ENCODE results near the gene CTDSPL2. TPM values are rescaled to one million over a fixed set of nuclear protein-coding genes. Genes with fewer than 3 reads are reported as not detected.
"Not testable (repeated sequence)": the region's sequence is repeated elsewhere in the genome, so short reads cannot be mapped to it uniquely, and the experiment has no call there.

The CTDSPL2 gene
- total RNA-seq, 1 donor from 2014 or later, result 2.6 TPM

GRCh38 chr15:44541282-44541958 is 114.0 kb downstream of the CTDSPL2 start:
- no peak for DNase-seq (ENCODE audit: low spot score in 2 of 2)
- Histone ChIP-seq H3K27me3 (no peaks in the 10 kb centered on the region), H3K9me3 (no peaks in the 10 kb centered on the region), H3K36me3 (peaks cover 4 to 12% of the 10 kb centered on the region in 2 donors), H3K4me3 (no peak overlapping the region), H3K4me1 (peaks cover 10 to 41% of the 10 kb centered on the region in 2 donors), H3K27ac (peak overlapping the region; percentile 15 to 62)
- no peak for TF ChIP-seq CTCF (IDR thresholded peaks at IDR 0.05)
- intact Hi-C loops (cut with DNase I), result no loop called here

- H3K4me3 ChIP-seq, result no peak overlapping the region
- peaks cover 10 to 41% of the 10 kb centered on the region in 2 donors for H3K4me1 ChIP-seq
- H3K27me3 ChIP-seq, result no peaks in the 10 kb centered on the region
- H3K27ac ChIP-seq, result peak overlapping the region; percentile 3 to 62
- no peak for TF ChIP-seq CTCF (IDR thresholded peaks at IDR 0.05)
- DNase-seq (ENCODE audit: low spot score in 2 of 2), result no peak
- peaks cover 4 to 12% of the 10 kb centered on the region in 2 donors for H3K36me3 ChIP-seq
- H3K9me3 ChIP-seq, result no peaks in the 10 kb centered on the region
- intact Hi-C loops (cut with DNase I), result no loop called here
Observed at GRCh38 chr15:44542596-44542995, 115.2 kb downstream of the CTDSPL2 start.

DNA sequence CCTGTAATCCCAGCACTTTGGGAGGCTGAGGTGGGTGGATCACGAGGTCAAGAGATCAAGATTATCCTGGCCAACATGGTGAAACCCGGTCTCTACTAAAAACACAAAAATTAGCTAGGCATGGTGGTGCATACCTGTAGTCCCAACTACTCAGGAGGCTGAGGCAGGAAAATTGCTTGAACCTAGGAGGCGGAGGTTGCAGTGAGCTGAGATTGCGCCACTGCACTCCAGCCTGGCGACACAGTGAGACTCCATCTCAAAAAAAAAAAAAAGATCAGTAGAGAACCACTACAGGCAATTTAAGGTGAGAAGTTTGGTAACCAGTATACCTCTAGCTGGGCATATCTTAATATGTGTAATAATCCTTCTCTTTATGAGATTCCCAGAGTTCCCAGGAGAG is 117.3 kb downstream of the CTDSPL2 start:
- H3K9me3 ChIP-seq; H3K4me3 ChIP-seq; intact Hi-C loops (cut with DNase I); H3K36me3 ChIP-seq; H3K27me3 ChIP-seq; DNase-seq (ENCODE audit: low spot score in 2 of 2); H3K27ac ChIP-seq: not testable (repeated sequence)
- peaks cover 6 to 32% of the 10 kb centered on the region in 2 donors for H3K4me1 ChIP-seq

DNA sequence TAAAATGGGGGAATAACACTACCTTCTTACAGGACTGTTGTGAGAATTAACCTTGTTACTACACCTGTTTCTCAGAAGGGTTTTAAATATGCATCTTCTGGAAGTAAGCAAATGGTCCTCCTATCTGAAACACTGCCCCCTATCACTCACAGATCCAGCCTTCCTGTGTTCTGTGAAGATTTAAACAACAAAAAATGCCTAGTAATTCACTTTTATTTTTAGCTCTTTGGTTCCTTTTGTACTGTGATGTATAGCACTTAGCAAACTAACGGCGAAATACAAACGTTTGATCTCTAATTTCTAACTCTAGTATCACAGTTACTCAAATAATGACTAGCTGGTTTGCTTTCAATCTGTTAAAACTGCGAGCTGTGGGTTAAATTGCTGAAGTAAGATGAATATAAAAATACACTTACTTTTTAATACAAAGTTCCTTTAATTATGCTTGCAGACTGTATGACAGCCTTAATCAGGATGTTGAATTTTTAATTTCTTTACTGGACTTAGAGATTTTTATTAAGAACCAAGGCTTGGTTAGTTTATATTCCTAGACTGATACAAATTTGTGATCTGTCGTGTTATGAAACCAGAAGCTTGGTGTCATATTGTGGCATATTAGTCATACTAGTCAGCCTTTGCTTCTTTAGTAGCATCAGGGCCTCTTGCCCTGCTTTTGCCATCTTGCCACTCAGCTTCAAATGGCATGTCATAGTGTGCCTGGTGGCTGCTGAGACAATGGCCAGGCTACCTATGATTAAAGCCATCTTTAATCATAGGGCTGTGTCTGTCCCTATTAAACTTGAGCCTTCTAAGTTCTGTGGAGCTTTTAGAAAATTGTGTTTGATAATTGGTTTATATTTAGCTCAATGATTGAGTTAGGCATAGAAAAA is 118.7 kb downstream of the CTDSPL2 start:
- H3K27me3 ChIP-seq, result no peaks in the 10 kb centered on the region
- no peak overlapping the region for H3K4me3 ChIP-seq
- DNase-seq (ENCODE audit: low spot score in 2 of 2), result no peak
- no peaks in the 10 kb centered on the region for H3K9me3 ChIP-seq
- H3K4me1 ChIP-seq, result peaks cover 6 to 24% of the 10 kb centered on the region in 2 donors
- TF ChIP-seq CTCF (IDR thresholded peaks at IDR 0.05), result peak in 1 of 3 experiments; percentile 35
- intact Hi-C loops (cut with DNase I), result no loop called here
- peaks cover 0 to under 1% of the 10 kb centered on the region in 2 donors for H3K36me3 ChIP-seq
- no peak overlapping the region for H3K27ac ChIP-seq

DNA sequence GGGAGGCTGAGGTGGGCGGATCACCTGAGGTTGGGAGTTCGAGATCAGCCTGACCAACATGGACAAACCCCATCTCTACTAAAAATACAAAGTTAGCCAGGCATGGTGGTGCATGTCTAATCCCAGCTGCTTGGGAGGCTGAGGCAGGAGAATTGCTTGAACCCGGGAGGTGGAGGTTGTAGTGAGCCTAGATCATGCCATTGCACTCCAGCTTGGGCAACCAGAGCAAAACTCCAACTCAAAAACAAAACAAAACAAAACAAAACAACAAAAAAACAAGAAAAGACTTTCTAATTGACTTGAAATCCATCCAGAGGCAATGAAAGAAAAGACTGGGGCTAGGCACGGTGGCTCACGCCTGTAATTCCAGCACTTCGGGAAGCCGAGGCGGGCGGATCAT is 121.7 kb downstream of the CTDSPL2 start:
- peaks cover 15 to 28% of the 10 kb centered on the region in 2 donors for H3K36me3 ChIP-seq
- H3K4me1 ChIP-seq; DNase-seq (ENCODE audit: low spot score in 2 of 2); H3K9me3 ChIP-seq; intact Hi-C loops (cut with DNase I); H3K27ac ChIP-seq; H3K4me3 ChIP-seq; H3K27me3 ChIP-seq: not testable (repeated sequence)

GRCh38 chr15:44550256-44550655 is 122.8 kb downstream of the CTDSPL2 start:
- H3K4me1 ChIP-seq, result peaks cover 0 to 5% of the 10 kb centered on the region in 2 donors
- no peak overlapping the region for H3K4me3 ChIP-seq
- TF ChIP-seq CTCF (IDR thresholded peaks at IDR 0.05), result peak in 1 of 3 experiments; percentile 17
- H3K36me3 ChIP-seq, result peaks cover 26 to 39% of the 10 kb centered on the region in 2 donors
- no peak overlapping the region for H3K27ac ChIP-seq
- no peak for DNase-seq (ENCODE audit: low spot score in 2 of 2)
- intact Hi-C loops (cut with DNase I), result no loop called here
- no peaks in the 10 kb centered on the region for H3K27me3 ChIP-seq
- no peaks in the 10 kb centered on the region for H3K9me3 ChIP-seq

Data from ascending aorta (tissue), 2 donors.